ENCODE data around the gene NLRX1.

DNA sequence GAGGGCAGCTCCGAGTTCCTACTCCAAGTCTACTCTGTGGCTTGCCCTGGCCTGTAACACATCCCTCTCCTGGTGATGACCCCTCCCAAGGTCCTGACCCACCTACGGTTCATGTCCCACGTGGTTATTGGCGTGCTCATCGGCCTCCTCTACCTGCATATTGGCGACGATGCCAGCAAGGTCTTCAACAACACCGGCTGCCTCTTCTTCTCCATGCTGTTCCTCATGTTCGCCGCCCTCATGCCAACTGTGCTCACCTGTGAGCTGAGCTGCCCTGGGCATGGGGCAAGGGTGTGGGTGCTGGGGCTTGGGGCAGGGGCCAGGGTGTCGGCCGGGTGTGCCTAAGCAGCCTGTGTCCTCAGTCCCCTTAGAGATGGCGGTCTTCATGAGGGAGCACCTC is 10.1 kb upstream of the NLRX1 start:
- TF ChIP-seq, protein P1, sequence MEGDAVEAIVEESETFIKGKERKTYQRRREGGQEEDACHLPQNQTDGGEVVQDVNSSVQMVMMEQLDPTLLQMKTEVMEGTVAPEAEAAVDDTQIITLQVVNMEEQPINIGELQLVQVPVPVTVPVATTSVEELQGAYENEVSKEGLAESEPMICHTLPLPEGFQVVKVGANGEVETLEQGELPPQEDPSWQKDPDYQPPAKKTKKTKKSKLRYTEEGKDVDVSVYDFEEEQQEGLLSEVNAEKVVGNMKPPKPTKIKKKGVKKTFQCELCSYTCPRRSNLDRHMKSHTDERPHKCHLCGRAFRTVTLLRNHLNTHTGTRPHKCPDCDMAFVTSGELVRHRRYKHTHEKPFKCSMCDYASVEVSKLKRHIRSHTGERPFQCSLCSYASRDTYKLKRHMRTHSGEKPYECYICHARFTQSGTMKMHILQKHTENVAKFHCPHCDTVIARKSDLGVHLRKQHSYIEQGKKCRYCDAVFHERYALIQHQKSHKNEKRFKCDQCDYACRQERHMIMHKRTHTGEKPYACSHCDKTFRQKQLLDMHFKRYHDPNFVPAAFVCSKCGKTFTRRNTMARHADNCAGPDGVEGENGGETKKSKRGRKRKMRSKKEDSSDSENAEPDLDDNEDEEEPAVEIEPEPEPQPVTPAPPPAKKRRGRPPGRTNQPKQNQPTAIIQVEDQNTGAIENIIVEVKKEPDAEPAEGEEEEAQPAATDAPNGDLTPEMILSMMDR (IDR thresholded peaks at IDR 0.05) = no peak
- TF ChIP-seq POLR2A (IDR thresholded peaks at IDR 0.05) = no peak
